NCI-H2171 treated with DMSO at 0.1 percent for 48 hours (cell line): Measurements from ENCODE around the gene MICA.
A peak's percentile ranks its signal among the peaks of the same experiment; 100 is the strongest.
"Not testable (repeated sequence)": the region's sequence is repeated elsewhere in the genome, so short reads cannot be mapped to it uniquely, and the experiment has no call there.

Experiments used
- DNase-seq: peaks from one replicate; lab custom pipeline; 2025; lab: John Stamatoyannopoulos, UW

MICA gene

DNA sequence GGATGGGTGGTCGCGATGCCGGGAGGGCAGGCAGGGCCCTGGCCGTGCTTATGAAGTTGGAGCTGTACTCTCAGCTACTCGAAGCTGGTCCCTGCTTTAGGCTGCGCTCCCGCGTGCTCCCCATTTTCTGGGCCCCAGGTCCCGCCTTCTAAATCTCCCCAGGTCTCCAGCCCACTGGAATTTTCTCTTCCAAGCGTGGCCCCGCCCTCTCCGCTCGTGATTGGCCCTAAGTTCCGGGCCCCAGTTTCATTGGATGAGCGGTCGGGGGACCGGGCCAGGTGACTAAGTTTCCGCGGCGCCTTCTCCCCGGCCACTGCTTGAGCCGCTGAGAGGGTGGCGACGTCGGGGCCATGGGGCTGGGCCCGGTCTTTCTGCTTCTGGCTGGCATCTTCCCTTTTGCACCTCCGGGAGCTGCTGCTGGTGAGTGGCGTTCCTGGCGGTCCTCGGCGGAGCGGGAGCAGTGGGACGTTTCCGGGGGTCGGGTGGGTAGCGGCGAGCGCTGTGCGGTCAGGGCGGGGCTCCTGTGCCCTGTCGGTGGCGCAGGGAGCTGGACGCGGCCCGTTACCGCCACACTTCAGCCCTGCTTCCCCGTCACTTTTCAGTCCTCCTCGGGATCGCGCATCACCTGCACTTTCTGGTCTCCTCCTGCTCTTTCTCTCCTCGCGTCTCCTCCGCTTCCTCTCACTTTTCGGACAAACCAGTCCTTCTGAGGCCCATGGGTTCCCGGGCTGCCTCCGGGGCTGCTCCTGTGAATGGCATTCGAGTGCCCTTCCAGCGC is at the start of gene MICA:
TSS of gene MICA (plus strand) at position 313 of the 778 bp plus-strand sequence. CDS start at position 351, 38 bp downstream.
- no peak for DNase-seq

DNA sequence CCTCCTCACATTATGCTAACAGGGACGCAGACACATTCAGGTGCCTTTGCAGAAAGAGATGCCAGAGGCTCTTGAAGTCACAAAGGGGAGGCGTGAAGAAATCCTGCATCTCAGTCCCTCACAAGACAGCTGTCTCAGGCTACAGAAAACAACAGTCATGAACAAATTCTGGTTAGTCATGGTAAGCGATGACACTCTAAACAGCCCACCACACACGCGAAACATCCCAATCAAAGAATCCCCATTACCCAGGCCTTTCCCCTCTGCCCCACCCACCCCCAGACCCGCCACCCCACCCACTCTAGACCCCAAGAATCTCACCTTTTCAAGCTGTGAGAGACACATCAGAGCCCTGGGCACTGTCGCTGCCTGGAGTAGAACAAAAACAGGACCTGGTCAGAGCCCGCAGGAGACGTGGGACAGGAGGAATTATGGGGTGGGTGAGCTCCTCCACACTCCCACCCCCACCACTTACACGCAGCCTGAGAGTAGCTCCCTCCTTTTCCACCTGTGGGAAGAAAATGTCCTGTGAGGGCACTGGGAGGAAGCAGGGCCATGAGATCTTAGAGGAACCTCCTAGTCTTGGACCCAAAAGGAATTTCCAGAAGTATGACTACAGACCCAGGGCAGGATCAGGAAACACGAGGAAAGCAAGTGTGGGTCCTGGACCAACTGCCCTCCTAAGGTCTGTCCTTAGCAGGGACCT is 49.1 kb upstream of the MICA start:
- DNase-seq: no peak

DNA sequence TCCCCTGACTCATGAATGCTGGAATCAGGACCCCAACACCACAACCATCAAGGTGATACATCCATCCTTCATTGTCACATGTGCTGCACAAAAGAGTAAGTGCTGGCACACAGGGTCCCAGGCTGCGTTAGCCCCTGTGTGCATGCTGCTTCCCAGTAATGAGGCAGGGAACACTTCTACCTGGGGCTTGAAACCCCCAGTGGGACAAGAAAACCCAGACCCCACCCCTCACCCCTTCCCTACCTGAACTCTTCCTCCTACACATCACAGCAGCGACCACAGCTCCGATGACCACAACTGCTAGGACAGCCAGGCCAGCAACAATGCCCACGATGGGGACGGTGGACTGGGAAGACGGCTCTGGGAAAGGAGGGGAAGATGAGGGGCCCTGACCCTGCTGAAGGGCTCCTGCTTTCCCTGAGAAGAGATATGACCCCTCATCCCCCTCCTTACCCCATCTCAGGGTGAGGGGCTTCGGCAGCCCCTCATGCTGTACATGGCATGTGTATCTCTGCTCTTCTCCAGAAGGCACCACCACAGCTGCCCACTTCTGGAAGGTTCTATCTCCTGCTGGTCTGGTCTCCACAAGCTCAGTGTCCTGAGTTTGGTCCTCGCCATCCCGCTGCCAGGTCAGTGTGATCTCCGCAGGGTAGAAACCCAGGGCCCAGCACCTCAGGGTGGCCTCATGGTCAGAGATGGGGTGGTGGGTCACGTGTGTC is 48.4 kb upstream of the MICA start:
- no peak for DNase-seq

- no peak for DNase-seq
Measured at GRCh38 chr6:31355583-31355948, 47.8 kb upstream of the MICA start.

- no peak for DNase-seq
Measured at GRCh38 chr6:31356216-31356945, 47.0 kb upstream of the MICA start.

- DNase-seq: no peak
Measured at GRCh38 chr6:31356946-31357466, 46.4 kb upstream of the MICA start, which contains the start of gene HLA-B. Gene HLA-B, minus strand, starts transcription at chr6:31357179. Its CDS starts 21 bp downstream, at chr6:31357158.

DNA sequence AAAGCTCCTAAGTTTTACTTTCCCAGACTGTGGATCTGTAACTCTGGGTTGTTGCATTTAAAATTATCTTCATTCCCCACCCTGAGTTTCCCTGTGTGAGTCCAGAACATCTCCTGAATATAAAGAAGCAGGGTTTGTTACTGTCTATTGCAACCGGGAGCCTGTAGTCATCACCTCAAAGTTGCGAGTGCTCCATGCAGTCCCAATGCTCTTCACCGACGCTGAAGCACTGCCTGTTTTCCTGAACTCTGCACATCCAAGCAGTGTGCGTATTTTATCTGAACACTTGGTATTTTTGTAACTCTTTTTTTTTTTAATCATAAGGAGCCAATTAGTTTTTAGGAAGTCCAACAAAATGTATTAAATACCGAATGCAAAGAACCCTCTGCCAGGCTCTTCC is 45.5 kb upstream of the MICA start:
- DNase-seq: no peak

DNA sequence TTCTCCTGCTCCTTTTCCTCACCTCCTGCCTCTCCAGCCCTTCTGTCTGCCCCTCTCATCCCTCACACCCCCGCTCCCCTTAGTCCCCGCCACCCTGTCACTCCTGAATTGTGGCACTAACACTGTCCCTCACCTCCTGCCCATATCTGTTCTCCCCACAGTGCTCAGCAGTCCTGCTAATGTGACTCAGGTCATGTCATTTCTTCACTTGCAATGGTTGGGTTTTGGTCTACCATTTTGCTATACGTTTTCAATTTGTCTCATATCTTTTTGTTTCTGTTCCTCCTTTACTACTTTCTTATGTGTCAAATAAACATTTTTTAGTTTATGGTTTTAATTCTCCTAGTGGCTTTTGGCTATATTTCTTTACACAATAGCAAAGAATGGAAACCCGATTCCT is 45.1 kb upstream of the MICA start:
- no peak for DNase-seq

DNA sequence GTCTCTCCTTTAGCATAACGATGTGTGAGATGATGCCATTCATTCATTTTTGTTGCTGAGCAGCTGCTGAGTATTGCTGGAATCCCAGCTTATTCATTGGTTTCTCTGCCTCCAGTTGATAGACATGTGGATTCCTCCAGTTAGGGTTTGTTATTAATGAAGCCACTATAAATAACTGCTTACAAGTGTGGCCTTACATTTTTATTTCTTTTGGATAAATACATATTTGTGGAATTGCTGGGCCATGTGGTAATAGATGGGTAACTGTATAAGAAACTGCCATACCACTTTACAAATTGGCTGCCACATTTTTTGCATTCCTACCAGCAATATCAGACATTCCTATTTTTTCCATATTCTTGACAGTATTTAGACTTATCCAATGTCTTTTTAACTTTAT is 43.8 kb upstream of the MICA start:
- no peak for DNase-seq

DNA sequence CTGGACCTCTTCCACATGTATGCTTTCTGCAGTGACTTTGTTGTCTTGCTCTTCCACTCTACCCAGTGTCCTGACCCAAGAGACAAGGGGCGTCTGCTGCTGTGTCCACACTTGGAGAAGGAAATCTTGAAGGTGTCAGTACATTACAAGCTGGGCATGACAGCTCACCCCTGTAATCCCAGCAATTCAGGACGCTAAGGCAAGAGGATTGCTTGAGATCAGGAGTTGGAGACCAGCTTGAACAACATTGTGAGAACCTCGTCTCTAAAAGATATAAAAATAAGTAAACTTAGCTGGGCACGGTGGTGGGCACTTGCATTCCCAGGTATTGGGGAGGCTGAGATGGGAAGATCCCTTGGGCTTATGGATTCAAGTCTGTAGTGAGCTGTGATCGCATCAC is 40.6 kb upstream of the MICA start:
- no peak for DNase-seq

GRCh38 chr6:31363811-31364210 is 39.6 kb upstream of the MICA start:
- no peak for DNase-seq

GRCh38 chr6:31365864-31366263 is 37.5 kb upstream of the MICA start:
- DNase-seq: no peak

- peak; percentile 67 for DNase-seq
Measured at GRCh38 chr6:31366693-31367470, 36.5 kb upstream of the MICA start.

GRCh38 chr6:31368461-31368860 is 34.9 kb upstream of the MICA start:
- no peak for DNase-seq

DNA sequence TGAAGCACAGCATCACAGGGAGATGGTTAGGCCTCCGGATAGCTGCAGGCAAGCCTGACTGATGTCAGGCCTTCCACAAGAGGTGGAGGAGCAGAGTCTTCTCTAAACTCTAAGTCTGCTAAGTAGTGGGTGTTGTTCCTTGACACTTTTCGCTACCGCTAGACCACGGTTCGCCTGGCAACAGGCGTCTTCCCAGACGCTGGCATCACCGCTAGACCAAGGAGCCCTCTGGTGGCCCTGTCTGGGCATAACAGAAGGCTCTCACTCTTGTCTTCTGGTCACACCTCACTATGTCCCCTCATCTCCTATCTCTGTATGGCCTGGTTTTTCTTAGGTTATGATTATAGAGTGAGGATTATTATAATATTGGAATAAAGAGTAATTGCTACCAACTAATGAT is 29.3 kb upstream of the MICA start:
- DNase-seq: not testable (repeated sequence)

DNA sequence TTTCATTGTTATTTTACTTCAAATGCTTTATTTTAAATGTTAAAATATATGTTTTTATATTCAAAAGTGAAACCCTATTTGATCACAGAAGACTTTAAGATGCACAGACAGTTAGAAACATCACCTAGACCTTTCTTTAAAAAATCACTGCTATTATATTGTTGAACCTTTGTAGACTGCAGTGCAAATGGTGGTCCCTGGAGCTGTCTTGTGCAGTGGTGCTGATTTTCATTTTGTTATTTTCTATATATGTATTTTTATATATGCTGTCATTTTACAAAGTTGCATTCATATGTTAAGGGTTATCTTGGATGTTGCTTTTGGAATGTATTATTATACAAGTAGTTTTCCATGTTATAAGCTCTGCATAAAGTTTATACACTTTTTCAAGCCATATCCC is 27.7 kb upstream of the MICA start:
- DNase-seq: no peak

DNA sequence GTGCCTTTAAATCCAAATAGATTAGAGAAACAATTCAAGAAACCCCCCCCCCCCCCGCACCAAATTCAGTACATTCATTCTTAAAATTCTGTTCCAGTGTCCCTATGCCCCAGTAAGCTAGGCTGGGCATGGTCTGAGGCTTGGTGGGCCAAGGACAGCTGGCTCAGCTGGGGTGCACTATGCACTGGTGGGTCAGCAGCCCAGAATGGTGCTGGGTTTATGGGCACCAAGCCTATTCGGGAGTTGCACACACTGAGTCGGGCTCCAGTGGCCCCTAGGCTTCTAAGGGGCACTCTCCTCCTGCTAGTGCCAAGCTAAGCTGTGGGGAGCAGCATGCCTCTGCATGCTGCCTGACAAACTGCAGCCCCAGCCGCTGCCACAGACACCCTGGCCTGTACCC is 26.4 kb upstream of the MICA start:
- DNase-seq: no peak

GRCh38 chr6:31378062-31378720 is 25.2 kb upstream of the MICA start:
- DNase-seq: no peak

GRCh38 chr6:31378721-31379103 is 24.7 kb upstream of the MICA start:
- DNase-seq: no peak

DNA sequence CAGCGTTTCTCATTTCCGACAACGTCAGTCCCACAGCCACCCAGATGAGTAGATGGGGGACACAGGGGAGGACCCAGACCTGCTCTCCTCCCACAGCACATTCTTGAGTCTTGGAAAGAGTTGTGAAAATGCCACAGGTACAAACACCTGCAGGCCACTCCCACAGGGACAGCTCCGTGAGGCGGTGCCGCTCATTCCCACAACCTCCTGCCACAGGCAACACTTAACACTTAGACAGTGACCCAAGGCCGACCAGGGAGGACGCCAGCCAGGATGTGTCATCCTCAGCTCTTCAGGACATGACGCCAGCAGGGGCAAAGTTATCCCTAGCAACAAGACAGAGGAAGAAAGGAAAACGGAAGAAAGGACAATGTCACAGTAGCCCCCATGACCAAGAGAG is 23.5 kb upstream of the MICA start:
- DNase-seq: no peak

DNA sequence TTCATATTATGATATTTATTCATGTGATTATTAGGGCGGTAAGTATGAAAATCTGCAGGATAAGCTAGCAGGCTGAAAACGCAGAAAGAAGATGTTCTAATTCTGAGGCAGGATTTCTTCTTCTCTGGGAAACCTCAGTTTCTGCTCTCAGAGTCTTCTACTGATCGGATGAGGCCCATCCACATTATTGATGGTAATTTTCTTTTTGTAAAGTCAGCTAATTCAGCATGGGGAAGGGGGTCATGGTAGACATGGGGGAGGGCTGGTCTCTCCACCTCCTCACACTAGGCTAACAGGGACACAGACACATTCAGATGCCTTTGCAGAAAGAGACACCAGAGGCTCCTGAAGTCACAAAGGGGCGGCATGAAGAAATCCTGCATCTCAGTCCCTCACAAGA is 21.7 kb upstream of the MICA start:
- DNase-seq: no peak
